HEK293T (cell line): ENCODE results near the gene PTPRE.

ENCODE experiments used
- ARNT ChIP-seq: fragments of 450-650 bp; IDR thresholded peaks from 2 replicates; pipeline ENCODE4 v1.6.1; 2017; ENCODE audit warnings: mild to moderate bottlenecking
- BHLHE40 ChIP-seq: fragments of 450-650 bp; IDR thresholded peaks from 2 replicates; pipeline ENCODE4 v1.6.1; 2016; ENCODE audit warnings: mild to moderate bottlenecking, moderate library complexity, borderline replicate concordance
- ELF4 ChIP-seq: fragments of 450-650 bp; IDR thresholded peaks from 2 replicates; pipeline ENCODE4 v1.6.1; 2017; ENCODE audit warnings: antibody characterized with exemption
- FOXA1 ChIP-seq: fragments of 450-650 bp; IDR thresholded peaks from 2 replicates; pipeline ENCODE4 v1.6.1; 2016; ENCODE audit warnings: mild to moderate bottlenecking
- FOXK2 ChIP-seq: fragments of 450-650 bp; IDR thresholded peaks from 2 replicates; pipeline ENCODE4 v1.6.1; 2016; ENCODE audit warnings: mild to moderate bottlenecking
- FOXM1 ChIP-seq: fragments of 450-650 bp; IDR thresholded peaks from 2 replicates; pipeline ENCODE4 v1.6.1; 2017; ENCODE audit warnings: mild to moderate bottlenecking, borderline replicate concordance
- L3MBTL2 ChIP-seq: fragments of 450-650 bp; conservative IDR thresholded peaks from 2 replicates; pipeline ENCODE4 v1.6.1; 2016; ENCODE audit warnings: mild to moderate bottlenecking
- LEF1 ChIP-seq: fragments of 450-650 bp; IDR thresholded peaks from 2 replicates; pipeline ENCODE4 v1.6.1; 2017; ENCODE audit warnings: mild to moderate bottlenecking, borderline replicate concordance
- NFRKB ChIP-seq: fragments of 450-650 bp; IDR thresholded peaks from 2 replicates; pipeline ENCODE4 v1.6.1; 2016; ENCODE audit warnings: mild to moderate bottlenecking, moderate library complexity
- SP1 ChIP-seq: fragments of 450-650 bp; IDR thresholded peaks from 2 replicates; pipeline ENCODE4 v1.6.1; 2017
- ZNF384 ChIP-seq: fragments of 450-650 bp; IDR thresholded peaks from 2 replicates; pipeline ENCODE4 v1.6.1; 2016

DNA sequence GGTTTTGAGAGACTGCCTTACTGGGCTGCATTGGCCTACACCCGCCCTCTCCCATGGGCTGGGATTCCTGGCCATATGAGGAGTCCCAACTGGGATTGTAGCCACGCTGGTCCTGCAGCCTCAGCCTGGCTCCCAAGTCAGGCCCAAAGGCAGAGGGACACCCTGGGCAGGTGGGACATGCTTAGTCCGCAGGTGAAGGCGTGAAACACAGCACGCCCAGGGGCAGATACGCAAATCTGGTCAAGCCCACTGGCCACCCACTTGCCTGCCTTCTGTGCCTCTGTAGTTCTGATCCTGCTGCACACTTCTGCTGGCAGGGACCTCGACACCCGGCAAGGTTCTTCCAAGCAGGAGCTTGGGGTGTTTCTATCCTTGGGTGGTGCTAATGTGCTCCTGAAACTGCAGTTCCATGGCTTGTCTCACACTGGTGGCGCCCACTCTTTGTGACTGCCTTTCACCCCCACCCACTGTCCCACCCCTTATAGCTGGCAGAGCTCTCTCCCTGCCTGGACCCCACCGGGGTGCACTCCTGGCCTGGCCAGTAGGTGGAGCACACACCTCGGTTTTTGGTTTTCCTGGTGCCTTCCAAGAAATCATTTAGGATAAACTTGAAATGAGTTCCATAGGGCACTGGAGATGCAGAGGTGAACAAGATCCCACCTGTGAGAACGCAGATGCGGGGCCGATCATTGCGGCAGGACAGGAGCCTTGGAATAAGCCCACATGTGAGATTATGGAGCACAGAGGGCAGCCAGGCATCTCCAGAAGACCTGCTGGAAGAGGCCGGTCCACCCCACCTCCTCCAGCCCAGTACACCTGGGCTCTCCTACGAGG is 171.4 kb downstream of the PTPRE start:
- TF ChIP-seq SP1 (no peak), FOXA1 (no peak), FOXK2 (no peak), BHLHE40 (no peak), LEF1 (no peak), L3MBTL2 (no peak), ELF4 (no peak), FOXM1 (no peak), ZNF384 (no peak), ARNT (no peak), NFRKB (no peak)
